ENCODE measurements around the gene SLC16A2. TPM values are rescaled to one million over a fixed set of nuclear protein-coding genes. Genes with fewer than 3 reads are reported as not detected.

SLC16A2 gene
- total RNA-seq, 1 experiment from 2014 or later = 5.8 TPM

DNA sequence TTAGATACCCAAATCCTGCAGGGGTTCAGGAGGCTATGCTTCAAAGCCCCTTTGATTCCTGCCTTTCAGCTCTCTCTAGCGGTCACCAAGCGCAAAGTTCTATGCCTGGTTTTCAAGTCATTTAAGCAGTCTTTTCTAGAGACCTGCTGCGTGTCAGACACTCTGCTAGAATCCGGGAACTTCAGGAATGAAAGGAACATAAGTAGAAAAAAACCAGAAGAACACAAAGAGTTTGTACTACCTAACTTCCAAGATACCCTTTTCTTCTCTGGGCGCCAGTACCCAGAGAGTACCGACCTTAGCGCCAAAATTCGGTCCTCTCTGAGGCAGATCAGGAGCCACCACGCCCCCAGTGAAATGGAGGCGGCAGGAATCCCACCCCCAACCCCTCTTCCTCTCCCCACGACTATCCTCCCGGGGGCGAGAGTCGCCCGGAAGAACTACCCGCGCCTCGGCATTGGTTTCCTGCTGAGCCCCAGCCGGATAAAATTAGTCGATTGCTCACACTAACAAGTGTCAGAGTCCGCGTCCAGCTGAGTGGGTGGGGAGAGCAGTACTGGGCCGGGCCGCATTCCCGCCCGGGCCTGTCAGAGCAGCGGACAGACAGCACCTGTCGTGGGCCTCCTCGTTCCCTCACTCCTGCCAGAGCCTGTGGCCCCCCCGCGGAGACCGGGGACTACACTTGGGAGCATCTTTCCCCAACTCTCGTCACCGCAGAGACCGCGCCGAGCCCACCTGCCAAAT is 114.3 kb downstream of the SLC16A2 start:
- peak; percentile 77 for DNase-seq (ENCODE audit: low read depth)

- DNase-seq (ENCODE audit: low read depth) = peak; percentile 88
Measured at GRCh38 chrX:74536152-74536831, 115.0 kb downstream of the SLC16A2 start.

GRCh38 chrX:74536832-74537371 is 115.6 kb downstream of the SLC16A2 start:
- peak; percentile 21 for DNase-seq (ENCODE audit: low read depth)

DNA sequence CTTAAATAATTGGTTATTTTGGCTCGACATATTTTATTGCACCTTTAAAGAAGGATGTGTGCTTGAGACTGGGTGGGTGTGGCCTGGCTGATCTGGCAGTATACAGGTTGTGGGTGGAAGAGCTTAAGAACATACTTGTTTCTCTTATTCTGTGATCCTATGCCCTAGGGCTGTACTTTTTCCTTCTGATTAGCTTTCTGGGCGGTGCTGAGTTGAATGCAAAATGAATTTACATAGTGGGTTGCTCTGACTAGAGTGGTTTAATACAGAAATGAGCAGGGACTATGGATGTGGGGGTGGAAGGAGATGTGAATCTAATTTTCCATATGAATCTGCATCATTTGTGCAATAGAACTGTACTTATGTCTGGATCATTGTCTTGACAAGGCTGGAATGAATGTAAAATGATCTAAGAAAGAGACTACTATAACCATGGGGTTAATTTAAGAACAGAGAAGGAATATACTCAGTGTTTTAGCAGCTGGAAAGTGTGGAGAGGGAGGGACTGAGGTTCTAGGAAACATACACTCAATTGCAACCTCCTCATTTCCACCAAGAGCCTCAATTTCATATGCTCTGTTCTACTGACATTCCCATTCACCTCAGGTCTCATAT is 119.4 kb downstream of the SLC16A2 start:
- DNase-seq (ENCODE audit: low read depth) = no peak

GRCh38 chrX:74545880-74546523 is 124.7 kb downstream of the SLC16A2 start:
- DNase-seq (ENCODE audit: low read depth) = no peak

GRCh38 chrX:74546984-74547383 is 125.7 kb downstream of the SLC16A2 start:
- no peak for DNase-seq (ENCODE audit: low read depth)

DNA sequence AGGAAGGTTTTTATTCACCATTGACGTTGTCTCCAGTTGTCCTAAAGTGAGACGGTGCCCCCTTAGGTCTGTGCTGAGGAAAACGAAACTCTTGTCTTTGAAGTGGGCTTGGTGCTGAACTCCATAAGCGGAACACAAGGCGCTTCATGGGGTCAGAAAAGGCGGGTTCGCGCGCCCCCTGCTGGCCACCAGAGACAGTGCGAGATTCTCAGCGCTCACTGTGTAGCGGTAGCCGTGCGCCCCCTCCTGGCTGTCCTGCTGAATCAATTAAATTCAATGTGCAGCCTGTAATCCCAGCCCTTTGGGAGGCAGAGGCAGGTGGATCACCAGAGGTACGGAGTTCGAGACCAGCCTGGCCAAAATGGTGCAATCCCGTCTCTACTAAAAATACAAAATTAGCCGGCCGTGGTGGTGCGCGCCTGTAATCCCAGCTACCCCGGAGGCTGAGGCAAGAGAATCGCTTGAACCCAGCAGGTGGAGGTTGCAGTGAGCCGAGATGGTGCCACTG is 129.1 kb downstream of the SLC16A2 start:
- peak; percentile 76 for DNase-seq (ENCODE audit: low read depth)

DNA sequence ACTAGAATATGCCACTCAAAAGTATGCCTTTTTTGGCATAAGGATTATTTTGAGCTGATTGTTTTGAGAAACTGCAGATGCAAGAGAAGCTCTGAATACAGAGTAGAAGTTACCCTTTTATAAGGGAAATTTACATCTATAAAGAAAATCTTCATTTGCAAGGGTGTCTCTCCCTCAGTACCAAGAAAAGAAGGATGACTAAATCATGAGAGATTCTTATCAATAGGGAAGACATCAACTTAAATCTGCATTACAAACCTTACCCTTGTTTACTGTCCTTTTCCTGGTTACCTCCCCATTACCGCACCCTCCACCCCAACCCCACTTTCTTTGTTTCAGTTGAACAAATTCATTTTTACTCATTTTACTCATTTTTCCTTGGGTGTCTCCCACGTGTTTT is 130.6 kb downstream of the SLC16A2 start:
- no peak for DNase-seq (ENCODE audit: low read depth)

DNA sequence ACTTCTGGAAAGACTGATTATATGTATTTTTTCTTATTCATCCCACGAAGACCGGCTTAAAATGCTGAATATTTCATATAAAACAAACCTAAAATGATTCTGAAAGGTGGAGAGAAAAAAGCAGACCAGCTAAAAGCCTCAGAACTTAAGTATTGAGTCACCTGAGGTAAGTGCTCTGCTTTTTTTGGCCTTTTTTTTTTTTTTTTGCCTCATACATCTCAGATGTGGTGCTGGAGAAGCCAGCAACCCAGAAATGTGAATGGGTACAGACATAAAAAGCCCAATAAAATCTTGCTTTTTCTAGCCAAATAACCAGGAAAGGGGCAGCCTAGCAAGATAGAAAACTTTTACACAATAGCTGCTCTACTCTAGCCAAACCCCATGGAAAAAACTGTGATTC is 136.1 kb downstream of the SLC16A2 start:
- DNase-seq (ENCODE audit: low read depth) = no peak

GRCh38 chrX:74578137-74578536 is 156.8 kb downstream of the SLC16A2 start:
- no peak for DNase-seq (ENCODE audit: low read depth)

- no peak for DNase-seq (ENCODE audit: low read depth)
Measured at GRCh38 chrX:74579597-74580198, 158.4 kb downstream of the SLC16A2 start.

Other genes with a start within 250 kb of the SLC16A2 start
- not detected in 2 replicates for gene ZCCHC13, start 117.3 kb upstream of the SLC16A2 start, total RNA-seq (2014; rRNA removed; shearing (Covaris generic))
- gene RLIM, start 193.1 kb downstream of the SLC16A2 start, total RNA-seq (2014; rRNA removed; shearing (Covaris generic)) = 41.1 and 45.6 TPM in 2 replicates

Data from Daoy (cell line).